Measurements from ENCODE around the gene ITGA1.
"Not testable (repeated sequence)": the region's sequence is repeated elsewhere in the genome, so short reads cannot be mapped to it uniquely, and the experiment has no call there.

The ITGA1 gene

DNA sequence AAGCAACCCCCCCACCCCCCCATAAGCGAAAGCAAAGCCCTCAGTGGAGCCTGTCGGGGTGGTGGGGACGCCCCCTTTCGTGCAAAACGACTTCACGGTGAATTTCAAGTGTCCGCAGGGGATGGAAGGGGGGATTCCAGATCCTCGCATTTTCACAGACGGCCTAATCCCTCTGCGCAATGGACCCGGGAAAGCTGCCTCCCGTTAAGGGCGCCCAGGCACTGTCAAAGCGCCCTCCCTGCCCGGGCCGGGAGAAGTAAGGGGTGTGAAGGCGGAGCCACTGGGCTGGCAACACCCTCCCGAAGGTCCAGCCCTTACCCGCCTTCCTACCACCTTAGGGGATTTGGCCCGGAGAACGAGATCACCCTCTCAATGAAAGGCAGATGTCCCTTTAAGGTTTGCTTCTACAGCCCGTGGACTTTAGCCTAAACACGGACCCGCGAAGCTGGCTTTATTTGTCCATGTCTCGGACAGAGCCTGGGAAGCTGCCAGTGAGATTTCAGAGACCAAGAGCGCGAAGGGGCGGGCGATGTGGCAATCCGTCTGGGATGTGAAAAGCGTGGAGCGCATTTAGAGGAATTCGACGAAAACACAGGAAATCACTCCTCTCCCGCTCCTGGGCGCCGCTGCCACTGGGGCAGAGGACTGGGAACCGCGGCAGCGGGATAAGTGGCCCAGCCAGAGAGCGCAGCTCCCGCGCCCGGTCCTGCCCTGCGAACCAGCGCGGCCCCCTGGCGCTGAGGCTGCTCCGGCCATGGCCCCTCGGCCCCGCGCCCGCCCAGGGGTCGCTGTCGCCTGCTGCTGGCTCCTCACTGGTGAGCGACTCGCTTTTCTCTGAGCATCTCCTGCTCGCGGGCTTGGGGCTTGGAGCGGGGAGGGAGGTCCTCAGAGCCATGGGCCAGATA is at the start of gene ITGA1, which contains the start of gene PELO:
Gene ITGA1, plus strand, starts transcription at position 317 of the 905 bp plus-strand sequence. Its CDS starts 438 bp downstream, at position 755.
Gene PELO, plus strand, starts transcription at position 317 of the 905 bp plus-strand sequence. CDS start 12,479 bp downstream, outside the sequence.
- DNase-seq (ENCODE audit: low read depth): peak; percentile 20

GRCh38 chr5:52738095-52738506 is 49.6 kb upstream of the ITGA1 start:
- no peak for DNase-seq (ENCODE audit: low read depth)

GRCh38 chr5:52740007-52740406 is 47.7 kb upstream of the ITGA1 start:
- no peak for DNase-seq (ENCODE audit: low read depth)

GRCh38 chr5:52743012-52743411 is 44.7 kb upstream of the ITGA1 start:
- no peak for DNase-seq (ENCODE audit: low read depth)

DNA sequence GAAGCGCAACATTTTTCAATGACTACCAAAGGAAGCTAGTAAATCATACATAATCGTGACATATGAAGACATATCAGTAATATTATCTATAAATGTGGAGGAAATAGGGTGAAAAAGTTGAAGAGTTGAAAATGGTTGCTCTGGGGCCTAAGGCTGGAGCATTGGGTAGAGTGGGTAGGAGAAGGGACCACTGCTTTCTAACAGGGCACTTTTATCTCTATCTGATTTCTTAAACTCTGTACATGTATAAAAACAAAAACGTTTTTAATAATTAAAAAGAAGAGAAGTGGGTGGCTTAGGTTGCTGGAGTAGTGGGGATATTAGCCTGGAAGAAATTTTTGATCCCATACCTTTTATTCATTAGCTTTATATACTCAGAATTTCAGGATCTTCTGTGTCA is 44.2 kb upstream of the ITGA1 start:
- DNase-seq (ENCODE audit: low read depth): no peak

- DNase-seq (ENCODE audit: low read depth): no peak
These were observed 43.7 kb upstream of the ITGA1 start for GRCh38 chr5:52743970-52744369.

GRCh38 chr5:52744867-52745458 is 42.8 kb upstream of the ITGA1 start:
- not testable (repeated sequence) for DNase-seq (ENCODE audit: low read depth)

DNA sequence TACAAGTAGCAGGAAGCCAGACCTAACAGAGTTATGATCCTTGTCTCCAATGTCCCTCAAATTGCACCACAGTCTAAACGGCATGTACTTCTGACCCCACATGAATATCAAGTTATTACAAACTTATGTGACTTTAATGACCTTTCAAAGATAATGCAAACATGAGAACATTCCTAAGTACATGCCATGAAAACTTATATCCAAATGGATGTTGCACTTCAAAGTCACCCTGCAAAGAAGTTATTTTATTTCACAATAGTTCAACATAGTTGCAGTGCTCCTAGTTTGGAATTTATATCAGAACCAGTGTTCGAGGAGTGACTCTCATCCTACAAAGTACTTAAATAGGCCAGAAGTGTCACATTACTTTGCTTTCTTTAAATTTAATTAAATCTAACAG is 41.2 kb upstream of the ITGA1 start:
- no peak for DNase-seq (ENCODE audit: low read depth)

DNA sequence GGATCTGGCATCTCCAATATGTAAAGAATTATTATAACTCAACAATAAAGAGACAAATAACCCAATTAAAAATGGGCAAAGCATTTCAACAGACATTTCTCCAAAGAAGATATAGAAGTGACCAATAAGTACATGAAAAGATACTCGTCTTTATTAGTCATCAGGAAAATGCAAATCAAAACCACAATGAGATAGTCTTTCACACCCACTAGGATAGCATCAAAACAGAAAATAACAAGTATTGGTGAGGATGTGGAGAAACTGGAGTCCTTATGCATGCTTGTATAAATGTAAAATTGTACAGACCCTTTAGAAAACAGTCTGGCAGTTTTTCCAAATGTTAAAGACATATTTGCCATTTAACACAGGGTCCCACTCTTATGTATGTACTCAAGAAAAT is 39.1 kb upstream of the ITGA1 start:
- DNase-seq (ENCODE audit: low read depth): no peak

- DNase-seq (ENCODE audit: low read depth): no peak
These were observed 38.0 kb upstream of the ITGA1 start for GRCh38 chr5:52749666-52750065.

GRCh38 chr5:52751137-52751536 is 36.6 kb upstream of the ITGA1 start:
- no peak for DNase-seq (ENCODE audit: low read depth)

DNA sequence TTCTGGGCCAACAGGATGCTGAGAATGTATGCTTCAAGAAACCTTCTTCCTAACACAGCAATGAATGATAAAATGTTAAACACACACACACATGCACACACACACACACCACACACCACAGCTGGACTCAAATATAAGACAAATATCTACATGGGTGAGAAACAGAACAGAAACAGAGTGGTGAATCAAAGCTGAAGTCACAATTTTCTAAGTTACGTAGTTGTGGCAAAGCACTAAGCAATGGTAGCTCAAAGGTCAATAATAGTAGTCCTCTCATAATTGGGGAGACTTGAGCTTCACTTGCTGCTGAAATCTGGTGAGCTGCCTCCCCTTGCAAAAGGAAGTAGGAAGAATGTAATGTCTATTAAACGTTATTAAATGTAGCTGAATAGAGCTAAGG is 33.7 kb upstream of the ITGA1 start:
- no peak for DNase-seq (ENCODE audit: low read depth)

DNA sequence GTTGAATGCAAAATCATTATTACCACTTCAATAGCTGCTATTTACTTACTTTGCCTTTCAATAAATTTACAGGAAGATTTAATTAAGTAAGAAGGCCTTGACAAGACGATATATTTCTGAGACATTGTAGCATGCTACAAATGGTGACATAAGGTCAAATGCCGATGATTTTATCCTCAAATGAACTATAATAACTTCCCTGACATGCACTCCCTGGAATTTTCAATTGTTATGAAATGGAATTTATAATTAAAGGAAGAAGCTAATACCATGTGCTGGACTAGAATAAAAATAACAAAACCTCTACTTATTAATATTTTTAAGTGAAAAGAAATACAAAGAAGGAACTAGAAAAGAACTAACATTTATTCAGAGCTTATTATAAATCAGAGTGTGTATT is 30.2 kb upstream of the ITGA1 start:
- no peak for DNase-seq (ENCODE audit: low read depth)

DNA sequence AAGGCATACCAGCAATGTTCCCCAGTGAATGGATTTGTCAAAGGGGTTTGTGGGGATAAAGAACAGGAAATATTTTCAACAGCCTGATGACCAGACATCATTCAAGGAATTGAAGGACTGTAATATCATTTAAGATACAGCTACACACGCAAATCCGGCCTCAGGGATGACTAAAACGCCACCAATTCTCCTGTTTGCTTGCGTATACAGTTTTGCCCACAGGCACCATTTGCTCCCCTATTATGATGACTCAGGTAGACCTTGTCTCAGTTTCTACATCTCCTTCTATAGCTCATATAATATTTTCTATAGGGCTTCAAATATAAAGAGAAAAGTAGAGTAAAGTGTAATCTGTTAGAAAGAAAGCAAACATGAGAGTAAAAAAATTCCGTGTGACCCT is 29.7 kb upstream of the ITGA1 start:
- no peak for DNase-seq (ENCODE audit: low read depth)

- no peak for DNase-seq (ENCODE audit: low read depth)
These were observed 28.4 kb upstream of the ITGA1 start for GRCh38 chr5:52759331-52759730.

GRCh38 chr5:52760695-52761366 is 26.9 kb upstream of the ITGA1 start:
- DNase-seq (ENCODE audit: low read depth): no peak

GRCh38 chr5:52767217-52767743 is 20.4 kb upstream of the ITGA1 start:
- DNase-seq (ENCODE audit: low read depth): no peak

DNA sequence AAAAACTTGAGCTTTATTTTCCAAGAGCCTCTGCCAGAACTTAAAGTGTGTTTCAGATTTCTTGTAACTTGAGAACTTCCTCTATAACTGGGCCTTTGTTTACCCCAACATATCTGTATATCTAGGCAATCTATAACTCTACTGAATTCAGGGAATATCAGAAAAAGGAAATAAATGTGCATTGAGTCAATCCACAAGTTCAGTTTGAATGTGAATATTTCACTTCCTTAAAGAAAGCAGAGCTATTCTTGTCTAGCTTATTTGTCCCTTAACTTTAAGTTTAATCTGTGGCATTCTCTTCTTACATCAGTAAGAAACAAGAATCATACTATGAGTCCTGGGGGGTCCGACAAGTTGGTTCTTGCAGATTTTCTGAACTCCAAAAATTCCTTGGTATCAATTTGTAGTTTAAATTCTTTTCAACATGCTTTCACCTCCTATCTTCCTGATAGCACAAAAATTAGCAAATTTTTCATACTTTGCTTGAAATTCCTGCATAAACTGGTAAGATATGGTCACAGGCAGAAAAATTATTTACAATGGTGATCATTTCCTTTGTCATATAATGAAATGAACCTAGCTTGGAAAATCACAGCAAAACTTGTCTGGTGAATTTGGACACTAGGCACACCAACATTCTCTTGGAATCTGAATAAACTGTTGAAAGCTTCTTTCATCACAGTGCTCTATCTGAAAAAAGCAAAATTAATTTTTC is 19.8 kb upstream of the ITGA1 start:
- no peak for DNase-seq (ENCODE audit: low read depth)

- no peak for DNase-seq (ENCODE audit: low read depth)
These were observed 18.7 kb upstream of the ITGA1 start for GRCh38 chr5:52769061-52769460.

- no peak for DNase-seq (ENCODE audit: low read depth)
These were observed 17.3 kb upstream of the ITGA1 start for GRCh38 chr5:52770287-52770939.

DNA sequence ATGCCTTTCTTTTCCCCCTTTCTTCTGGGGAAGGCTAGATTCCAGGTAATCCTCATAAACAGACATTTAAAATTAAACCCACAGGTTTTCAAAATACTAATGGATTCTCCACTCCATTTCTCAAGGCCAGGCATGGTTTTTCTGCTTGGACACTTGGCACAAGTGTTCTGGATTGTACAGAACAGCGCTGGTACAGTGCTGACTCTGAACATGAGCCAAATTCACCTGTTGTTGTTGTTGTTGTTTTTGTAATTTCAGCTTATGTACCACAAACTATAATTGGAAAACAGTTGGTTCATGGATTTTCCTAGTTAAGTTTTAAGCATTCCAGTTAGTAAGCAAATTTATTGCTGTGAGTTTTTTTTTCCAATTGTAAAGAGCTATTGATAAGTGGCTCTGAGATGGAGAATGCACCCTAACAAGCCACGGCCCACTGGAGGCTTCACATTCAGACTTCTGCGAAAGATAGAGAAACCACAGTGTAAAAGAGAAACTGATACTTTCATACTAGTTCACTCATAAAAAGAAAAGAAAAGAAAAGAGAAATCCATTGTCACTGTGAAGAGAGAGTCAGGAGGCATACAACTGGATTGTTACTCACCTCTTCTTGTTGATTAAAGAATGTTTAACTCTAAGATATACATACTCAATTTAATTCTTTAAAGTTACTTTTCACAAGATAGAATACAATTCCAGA is 16.2 kb upstream of the ITGA1 start:
- DNase-seq (ENCODE audit: low read depth): no peak

All from stimulated activated CD8-positive, alpha-beta memory T cell treated with anti-CD3 and anti-CD28 coated beads, Interleukin-15, amount 100 ng/mL, for 24 hours (primary cell).